Islet of Langerhans (tissue), 1 donor: ENCODE measurements around the gene ZFYVE27.
"Not testable (repeated sequence)": the region's sequence is repeated elsewhere in the genome, so short reads cannot be mapped to it uniquely, and the experiment has no call there.

Source experiments
- FAIRE-seq: peaks from one replicate; lab custom pipeline; 2011; peaks lifted over from hg19 to GRCh38; lab: Jason Lieb, UNC

ZFYVE27 gene, protein sequence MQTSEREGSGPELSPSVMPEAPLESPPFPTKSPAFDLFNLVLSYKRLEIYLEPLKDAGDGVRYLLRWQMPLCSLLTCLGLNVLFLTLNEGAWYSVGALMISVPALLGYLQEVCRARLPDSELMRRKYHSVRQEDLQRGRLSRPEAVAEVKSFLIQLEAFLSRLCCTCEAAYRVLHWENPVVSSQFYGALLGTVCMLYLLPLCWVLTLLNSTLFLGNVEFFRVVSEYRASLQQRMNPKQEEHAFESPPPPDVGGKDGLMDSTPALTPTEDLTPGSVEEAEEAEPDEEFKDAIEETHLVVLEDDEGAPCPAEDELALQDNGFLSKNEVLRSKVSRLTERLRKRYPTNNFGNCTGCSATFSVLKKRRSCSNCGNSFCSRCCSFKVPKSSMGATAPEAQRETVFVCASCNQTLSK

GRCh38 chr10:97736902-97737769, at the start of gene ZFYVE27:
Gene ZFYVE27, plus strand, starts transcription at chr10:97737128. Its CDS starts 1,350 bp downstream, at chr10:97738478.
- no peak for FAIRE-seq

GRCh38 chr10:97687785-97688781, 48.8 kb upstream of the ZFYVE27 start:
- no peak for FAIRE-seq

GRCh38 chr10:97689559-97690020, 47.3 kb upstream of the ZFYVE27 start:
- no peak for FAIRE-seq

- no peak for FAIRE-seq
These were observed 46.8 kb upstream of the ZFYVE27 start for GRCh38 chr10:97690133-97690532.

DNA sequence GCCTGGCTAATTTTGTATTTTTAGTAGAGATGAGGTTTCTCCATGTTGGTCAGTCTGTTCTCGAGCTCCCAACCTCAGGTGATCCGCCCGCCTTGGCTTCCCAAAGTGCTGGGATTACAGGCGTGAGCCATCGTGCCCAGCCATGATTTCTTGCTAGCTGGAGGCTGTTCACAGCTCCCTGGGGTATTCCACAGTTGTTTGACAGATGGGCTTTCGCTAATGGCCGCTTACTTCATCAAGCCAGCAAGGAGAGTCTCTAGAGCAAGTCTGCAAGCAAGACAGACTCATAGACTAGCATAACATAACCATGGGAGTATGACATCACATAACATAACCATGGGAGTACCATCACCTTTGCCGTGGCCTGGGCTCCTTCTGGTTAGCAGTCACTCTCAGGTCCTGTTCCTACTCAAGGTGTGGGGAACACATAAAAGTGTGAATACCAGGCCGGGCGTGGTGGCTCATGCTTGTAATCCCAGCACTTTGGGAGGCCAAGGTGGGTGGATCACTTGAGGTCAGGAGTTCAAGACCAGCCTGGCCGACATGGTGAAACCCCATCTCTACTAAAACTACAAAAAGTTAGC, 38.8 kb upstream of the ZFYVE27 start:
- not testable (repeated sequence) for FAIRE-seq

GRCh38 chr10:97701438-97702069, 35.4 kb upstream of the ZFYVE27 start:
- FAIRE-seq, result no peak

GRCh38 chr10:97703398-97704067, 33.4 kb upstream of the ZFYVE27 start:
- FAIRE-seq, result no peak

DNA sequence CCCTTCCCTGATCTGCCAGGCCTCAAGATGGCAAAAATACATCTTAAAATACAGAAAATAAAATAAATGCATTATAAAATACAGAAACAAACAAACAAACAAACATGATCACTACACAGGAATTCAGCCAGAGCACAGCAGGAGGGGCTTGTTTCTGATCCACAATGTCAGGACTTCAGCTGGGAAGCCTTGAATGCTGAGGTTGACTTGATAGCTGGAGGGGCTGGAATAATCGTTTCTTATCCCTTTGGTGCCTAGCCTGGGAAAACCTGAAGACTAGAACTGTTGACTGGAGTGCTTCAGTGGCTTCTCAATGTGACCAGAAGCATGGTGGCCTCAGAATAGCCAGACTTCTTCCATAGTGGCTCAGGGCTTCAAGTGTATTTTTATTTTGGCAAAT, 32.6 kb upstream of the ZFYVE27 start:
- FAIRE-seq, result no peak

- FAIRE-seq, result no peak
These were observed 31.8 kb upstream of the ZFYVE27 start for GRCh38 chr10:97705006-97705670.

DNA sequence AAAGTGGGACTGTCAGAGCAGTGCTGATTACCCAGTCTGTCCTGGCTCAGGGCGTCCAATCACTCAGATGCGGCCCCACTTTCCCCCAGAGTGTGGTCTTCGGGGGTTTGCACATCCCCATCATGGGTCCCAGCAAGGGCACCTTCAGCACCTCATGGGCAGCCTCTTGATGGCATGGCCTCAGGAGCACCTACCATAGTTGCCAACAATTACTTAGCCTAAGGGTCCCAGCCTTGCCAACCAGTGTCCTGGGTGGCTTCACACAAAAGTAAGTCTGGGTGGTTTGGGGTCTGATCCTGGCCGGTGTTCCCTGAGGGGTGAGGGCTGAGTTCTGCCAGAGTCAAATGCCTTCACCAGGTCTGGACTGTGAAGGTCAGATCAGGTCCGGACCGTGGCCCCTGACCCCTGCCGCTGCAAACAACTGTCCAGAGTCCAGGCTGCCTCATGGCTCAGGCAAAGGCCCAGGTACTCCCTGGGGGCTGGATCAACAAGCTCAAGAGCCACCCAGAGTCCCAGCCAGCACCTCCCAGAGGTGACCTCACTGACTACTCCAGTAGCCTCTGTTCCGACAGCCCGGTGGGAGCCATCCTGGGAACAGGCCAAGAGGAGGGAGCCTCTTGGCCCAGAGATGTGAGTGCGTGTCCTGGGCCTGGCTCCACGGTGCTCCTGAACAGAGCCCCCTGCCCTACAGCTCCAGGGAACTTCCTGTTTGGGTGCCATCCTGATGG, 29.6 kb upstream of the ZFYVE27 start:
- FAIRE-seq, result no peak

GRCh38 chr10:97708167-97708566, 28.8 kb upstream of the ZFYVE27 start:
- no peak for FAIRE-seq

GRCh38 chr10:97708976-97709946, 27.7 kb upstream of the ZFYVE27 start:
- FAIRE-seq, result no peak

DNA sequence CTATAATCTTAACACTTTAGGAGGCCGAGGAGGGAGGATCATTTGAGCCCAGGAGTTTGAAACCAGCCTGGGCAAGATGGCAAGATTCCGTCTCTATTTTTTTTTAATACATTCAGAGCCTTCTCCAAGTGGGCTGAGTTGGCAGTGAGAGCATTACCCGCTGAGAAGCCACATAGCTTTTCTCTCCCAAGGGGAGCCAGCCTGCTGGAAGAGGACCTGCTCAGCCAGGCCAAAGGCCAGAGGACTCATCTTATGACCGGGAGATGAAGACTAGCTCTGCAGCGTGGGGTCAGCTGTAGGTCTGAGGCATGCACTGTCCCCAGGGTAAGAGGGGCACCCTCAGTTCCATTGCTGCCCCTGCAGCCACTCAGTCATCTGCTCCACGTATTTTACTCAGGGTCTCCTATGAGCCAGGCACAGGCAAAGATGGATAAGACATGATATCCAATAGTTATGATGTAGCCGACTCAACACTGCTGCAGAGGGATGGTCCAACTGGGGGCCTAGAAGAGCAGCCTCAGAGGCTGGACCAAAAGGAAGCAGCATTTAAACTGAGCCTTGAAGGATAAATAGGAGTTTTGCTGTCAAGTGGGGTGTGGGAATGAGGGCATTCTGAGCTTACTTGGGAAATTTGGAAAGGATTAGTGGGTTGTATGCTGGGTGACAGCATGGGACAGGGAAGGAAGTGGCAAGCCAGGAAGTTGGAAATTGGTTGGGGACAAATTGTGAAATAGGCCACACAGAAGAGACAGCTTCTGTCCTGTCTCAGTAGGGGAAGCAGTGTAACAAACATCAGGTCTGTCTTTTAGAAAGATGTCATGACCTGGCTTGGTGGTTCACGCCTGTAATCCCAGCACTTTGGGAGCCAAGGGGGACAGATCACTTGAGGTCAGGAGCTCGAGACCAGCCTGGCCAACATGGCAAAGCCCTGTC, 25.0 kb upstream of the ZFYVE27 start:
- no peak for FAIRE-seq

DNA sequence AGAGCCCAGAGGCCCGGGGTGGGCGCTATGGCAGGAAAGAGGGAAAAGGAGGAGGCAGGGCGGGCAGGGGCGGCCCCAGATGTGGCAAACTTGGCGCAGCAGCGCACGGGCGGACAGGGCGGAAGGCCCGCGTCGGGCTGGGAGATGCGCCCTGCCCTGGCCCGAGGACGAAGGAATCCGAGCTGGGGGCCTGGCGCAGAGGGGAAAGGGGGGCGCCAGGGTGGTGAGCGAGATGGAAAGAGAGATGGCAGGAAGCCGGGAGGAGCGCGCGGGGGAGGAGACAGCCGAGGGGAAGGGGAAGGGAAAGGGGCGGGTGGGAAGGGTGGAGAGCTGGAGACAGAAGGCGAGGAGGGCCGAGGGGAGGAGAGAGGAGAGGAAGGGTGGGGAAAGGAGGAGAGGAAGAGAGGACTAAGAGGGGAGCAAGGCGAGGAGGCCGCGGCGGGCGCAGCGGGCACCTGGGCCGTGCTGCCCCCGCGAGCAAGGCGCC, 23.5 kb upstream of the ZFYVE27 start, which contains the start of gene MARVELD1:
MARVELD1 (plus strand) TSS at position 392 of the 487 bp plus-strand sequence. CDS start 147 bp downstream, outside the sequence.
- no peak for FAIRE-seq

DNA sequence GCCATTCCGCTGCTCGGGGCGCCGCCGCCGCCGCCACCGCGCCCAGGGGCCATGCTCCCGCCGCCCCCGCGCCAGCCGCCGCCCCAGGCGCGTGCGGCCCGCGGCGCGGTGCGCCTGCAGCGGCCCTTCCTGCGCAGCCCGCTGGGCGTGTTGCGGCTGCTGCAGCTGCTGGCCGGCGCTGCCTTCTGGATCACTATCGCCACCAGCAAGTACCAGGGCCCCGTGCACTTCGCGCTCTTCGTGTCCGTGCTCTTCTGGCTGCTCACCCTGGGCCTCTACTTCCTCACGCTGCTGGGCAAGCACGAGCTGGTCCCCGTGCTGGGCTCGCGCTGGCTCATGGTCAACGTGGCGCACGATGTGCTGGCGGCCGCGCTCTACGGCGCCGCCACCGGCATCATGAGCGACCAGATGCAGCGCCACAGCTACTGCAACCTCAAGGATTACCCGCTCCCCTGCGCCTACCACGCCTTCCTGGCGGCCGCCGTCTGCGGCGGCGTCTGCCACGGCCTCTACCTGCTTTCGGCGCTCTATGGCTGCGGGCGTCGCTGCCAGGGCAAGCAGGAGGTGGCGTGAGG, 23.0 kb upstream of the ZFYVE27 start:
- no peak for FAIRE-seq
